D721Med (cell line): ENCODE results near the gene ERBB4.

Experiments
- DNase-seq: peaks from one replicate; pipeline ENCODE4 v3.0.0; 2011; ENCODE audit warnings: low spot score; ENCODE audit not compliant: insufficient read length
- FAIRE-seq: peaks from 2 replicates; lab custom pipeline; 2011; peaks lifted over from hg19 to GRCh38; lab: Jason Lieb, UNC
- CTCF ChIP-seq: IDR thresholded peaks from 2 replicates; pipeline ENCODE4 v1.5.1; 2012; ENCODE audit warnings: mild to moderate bottlenecking, control low read depth; ENCODE audit not compliant: insufficient read depth; ENCODE audit errors: missing control alignments

ERBB4 gene

GRCh38 chr2:211347328-211347727 is 1191.3 kb downstream of the ERBB4 start:
- TF ChIP-seq CTCF, result no peak
- no peak for DNase-seq
- no peak for FAIRE-seq

GRCh38 chr2:211344289-211344688 is 1194.3 kb downstream of the ERBB4 start:
- TF ChIP-seq CTCF, result no peak
- FAIRE-seq (no peak), DNase-seq (no peak)

GRCh38 chr2:211333377-211333776 is 1205.2 kb downstream of the ERBB4 start:
- DNase-seq (no peak), FAIRE-seq (no peak)
- TF ChIP-seq CTCF, result no peak

- no peak for TF ChIP-seq CTCF
- FAIRE-seq, result no peak
- no peak for DNase-seq
These were observed 1206.9 kb downstream of the ERBB4 start for GRCh38 chr2:211331736-211332135.

GRCh38 chr2:211329882-211330281 is 1208.7 kb downstream of the ERBB4 start:
- DNase-seq (no peak), FAIRE-seq (no peak)
- no peak for TF ChIP-seq CTCF

GRCh38 chr2:211329421-211329820 is 1209.2 kb downstream of the ERBB4 start:
- FAIRE-seq (no peak), DNase-seq (no peak)
- no peak for TF ChIP-seq CTCF

GRCh38 chr2:211328126-211328525 is 1210.5 kb downstream of the ERBB4 start:
- no peak for DNase-seq
- no peak for FAIRE-seq
- TF ChIP-seq CTCF, result no peak
